Common myeloid progenitor, CD34-positive (primary cell): Measurements from ENCODE around the gene PDE7B. TPM values are rescaled to one million over a fixed set of nuclear protein-coding genes. Genes with fewer than 3 reads are reported as not detected.

ENCODE experiments used
- CTCF ChIA-PET: fragments of 350-600 bp; sonication (Branson Sonifier 250); formaldehyde crosslinking; loops from one replicate; lab custom pipeline; 2021; ENCODE audit warnings: antibody characterized with exemption; lab: Charles Lee
- POLR2A ChIA-PET: fragments of 350-600 bp; sonication (Branson Sonifier 250); formaldehyde crosslinking; loops from one replicate; lab custom pipeline; 2021; ENCODE audit warnings: antibody characterized with exemption; lab: Charles Lee
- DNase-seq, 3 donors: peaks; one replicate each; pipeline versions ENCODE4 v3.0.0 to v3.0.0-alpha.2; 2013
- H3K27ac ChIP-seq, 2 experiments: 1 replicate in 1 of 2; 2 replicates in 1 of 2; pipeline ENCODE4 v1.7.0; 2013; ENCODE audit warnings: inconsistent platforms in 2 of 2, low read length in 2 of 2, mild to moderate bottlenecking in 2 of 2, low read depth in 1 of 2, moderate library complexity in 1 of 2; ENCODE audit not compliant: severe bottlenecking in 2 of 2, insufficient read depth in 1 of 2, poor library complexity in 1 of 2
- H3K27me3 ChIP-seq, 5 experiments: replicated peaks in 2 of 5; 1 replicate in 3 of 5; 2 replicates in 2 of 5; pipeline versions ENCODE4 v1.6.1 to v1.7.0; 2013; ENCODE audit warnings: low read length in 4 of 5, mild to moderate bottlenecking in 2 of 5, moderate library complexity in 2 of 5, inconsistent platforms in 1 of 5; ENCODE audit not compliant: insufficient read depth in 5 of 5, control insufficient read depth in 4 of 5
- H3K36me3 ChIP-seq, 4 experiments: 1 replicate in 2 of 4; 2 replicates in 2 of 4; pipeline versions ENCODE4 v1.6.1 to v1.7.0; 2013; ENCODE audit warnings: low read length in 3 of 4, control low read depth in 1 of 4, mild to moderate bottlenecking in 1 of 4; ENCODE audit not compliant: control insufficient read depth in 4 of 4, insufficient read depth in 4 of 4
- H3K4me1 ChIP-seq, 4 experiments: 1 replicate in 3 of 4; 2 replicates in 1 of 4; pipeline versions ENCODE4 v1.6.1 to v1.7.1; 2013; ENCODE audit warnings: low read length in 3 of 4, mild to moderate bottlenecking in 3 of 4, control low read depth in 1 of 4, inconsistent platforms in 1 of 4, moderate library complexity in 1 of 4; ENCODE audit not compliant: control insufficient read depth in 4 of 4, insufficient read depth in 4 of 4; ENCODE audit errors: control extremely low read depth in 1 of 4
- H3K4me3 ChIP-seq, 7 experiments: 1 replicate in 4 of 7; 2 replicates in 3 of 7; pipeline versions ENCODE4 v1.5.1 to v1.7.0; 2013; ENCODE audit warnings: mild to moderate bottlenecking in 7 of 7, low read length in 6 of 7, moderate library complexity in 6 of 7, inconsistent platforms in 2 of 7, low read depth in 2 of 7, control low read depth in 1 of 7; ENCODE audit not compliant: insufficient read depth in 4 of 7, control insufficient read depth in 1 of 7; ENCODE audit errors: extremely low read depth in 1 of 7
- H3K9me3 ChIP-seq, 5 experiments: 1 replicate in 4 of 5; 2 replicates in 1 of 5; pipeline versions ENCODE4 v1.6.1 to v1.7.1; 2013; ENCODE audit warnings: low read length in 4 of 5, mild to moderate bottlenecking in 2 of 5, inconsistent platforms in 1 of 5, low read depth in 1 of 5, moderate library complexity in 1 of 5; ENCODE audit not compliant: control insufficient read depth in 4 of 5, insufficient read depth in 2 of 5; ENCODE audit errors: control extremely low read depth in 1 of 5
- WGBS: methylation state at CpG from one replicate; pipeline ENCODE4 v1.1.5; 2013; ENCODE audit not compliant: insufficient coverage; 5-methylcytosine and 5-hydroxymethylcytosine counted together
- polyA plus RNA-seq: library from polyadenylated mRNA; unstranded; fragments of 120-200 nt; gene quantifications from one replicate; pipeline ENCODE4 v1.2.1, GENCODE V29; 2013

PDE7B gene
- 1.7 TPM for polyA plus RNA-seq

DNA sequence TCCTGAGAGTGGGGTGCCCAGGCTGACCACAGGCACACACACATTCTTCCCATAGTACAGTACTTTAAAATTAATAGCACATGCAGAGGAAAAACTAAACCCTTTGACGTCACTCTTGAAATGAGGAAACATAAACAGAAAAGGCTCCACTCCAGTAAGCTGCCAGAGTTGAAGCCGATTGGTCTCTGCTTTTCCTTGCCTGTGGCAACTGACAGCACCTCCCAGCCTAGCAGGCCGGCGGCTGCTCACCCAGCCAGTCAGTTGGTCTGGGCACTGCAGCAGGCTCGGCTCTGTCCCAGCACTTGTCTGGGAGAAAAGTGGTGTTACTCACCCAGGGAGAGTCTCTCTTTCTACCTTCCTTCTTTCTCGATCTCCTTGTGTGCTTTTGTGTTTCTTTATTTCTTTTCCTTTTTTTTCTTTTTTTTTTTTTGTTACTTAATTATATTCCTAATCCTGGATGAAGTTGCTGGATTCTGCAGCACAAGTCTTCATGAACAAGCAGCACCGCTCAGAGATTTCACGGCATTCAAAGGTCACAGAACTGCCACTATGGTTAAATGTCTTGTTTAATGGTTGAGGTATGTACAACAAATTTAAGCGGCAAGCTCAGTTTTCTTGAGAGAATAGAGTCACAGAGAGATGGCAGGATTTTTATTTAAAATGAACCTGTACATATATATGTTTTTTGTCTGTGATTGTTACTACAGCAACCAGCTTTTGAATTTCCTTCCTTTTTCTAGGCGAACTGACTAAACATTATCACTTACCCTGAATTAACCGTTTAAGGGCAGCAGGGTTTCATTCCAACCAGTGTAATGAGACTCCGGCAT is at the start of gene PDE7B:
TSS of gene PDE7B (plus strand) at position 260 of the 830 bp plus-strand sequence.
- Histone ChIP-seq H3K4me1 (peaks cover 14 to 32% (median 23%) of the 10 kb centered on the region in 4 experiments), H3K27ac (peak within 1 kb of the TSS; percentile 91 to 95), H3K36me3 (no peaks in the 10 kb centered on the region), H3K9me3 (no peaks in the 10 kb centered on the region), H3K27me3 (no peaks in the 10 kb centered on the region), H3K4me3 (peak within 1 kb of the TSS in 6 of 7 experiments; percentile 58 to 85 (median 68))
- POLR2A ChIA-PET: interaction anchor here (0.6 to 1.1 kb wide), 2 partner anchors 13 to 28 kb away, joined by 3 to 4 read pairs; no protein-coding TSS in a partner anchor
- DNase-seq: peak; percentile 85 to 91 (median 88)
- CTCF ChIA-PET: no interaction called here
- 0% methylated on average over 7 of the region's 12 CpGs for WGBS

DNA sequence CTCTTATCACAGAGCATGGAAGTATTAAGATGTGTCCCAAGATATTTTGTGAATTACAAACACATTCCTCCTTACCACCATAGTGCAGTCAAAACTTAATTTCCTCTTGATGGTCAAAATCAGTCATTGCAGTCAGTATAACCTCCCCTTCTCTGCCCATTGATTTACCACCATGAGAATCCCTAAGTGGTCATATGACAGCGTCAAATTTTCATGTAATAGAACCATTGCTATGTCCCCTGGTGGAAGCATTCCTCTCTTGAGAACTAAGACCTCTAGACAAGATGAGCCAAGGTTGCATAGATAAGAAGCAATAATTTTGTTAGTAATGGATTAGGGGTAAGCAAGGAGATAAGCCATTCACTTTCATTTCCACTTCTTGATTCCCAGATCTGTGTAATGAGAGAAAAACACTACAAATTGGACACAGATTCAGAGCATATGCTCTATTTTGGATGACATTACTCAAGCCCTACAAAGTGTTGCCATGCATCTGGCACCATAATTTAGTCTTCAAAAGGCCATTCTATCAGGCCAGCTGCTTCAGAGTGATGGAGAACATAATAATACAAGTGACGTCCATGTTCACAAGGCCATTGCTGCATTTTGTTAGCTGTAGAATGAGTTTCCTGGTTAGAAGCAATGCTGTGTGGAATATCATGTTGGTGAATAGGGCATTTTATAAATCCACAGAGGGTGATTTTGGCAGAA is 49.6 kb upstream of the PDE7B start:
- no peaks in the 10 kb centered on the region for H3K36me3 ChIP-seq
- POLR2A ChIA-PET: interaction anchor here (0.6 kb wide), 1 partner anchor 52 kb away, joined by 4 read pairs; no protein-coding TSS in a partner anchor
- no peaks in the 10 kb centered on the region for H3K9me3 ChIP-seq
- no peak overlapping the region for H3K4me3 ChIP-seq
- H3K27ac ChIP-seq: no peak overlapping the region
- DNase-seq: no peak
- CTCF ChIA-PET: interaction anchor here (1.2 kb wide), 1 partner anchor 16 kb away, joined by 3 read pairs; no protein-coding TSS in a partner anchor
- H3K4me1 ChIP-seq: no peaks in the 10 kb centered on the region
- WGBS: 100% methylated on average over 1 of the region's 2 CpGs
- no peaks in the 10 kb centered on the region for H3K27me3 ChIP-seq

DNA sequence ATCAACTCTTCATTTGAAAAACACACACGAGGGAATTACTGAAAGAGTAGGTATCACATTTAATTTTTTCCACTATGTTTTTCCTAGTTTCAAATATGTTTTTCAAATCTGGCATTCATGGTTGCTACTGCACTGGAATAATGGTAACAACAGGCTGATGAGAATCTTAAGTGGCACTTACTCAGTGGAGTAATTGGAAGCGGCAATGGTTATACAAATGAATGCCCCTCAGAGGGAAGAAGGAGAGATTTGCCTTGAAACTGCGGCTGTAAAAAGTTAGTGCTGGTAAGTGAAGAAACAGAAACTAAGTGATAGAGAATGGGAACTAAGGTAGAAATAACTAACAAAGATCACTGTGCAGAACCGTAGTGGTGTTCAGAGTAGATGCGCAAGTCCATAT is 41.0 kb upstream of the PDE7B start:
- H3K9me3 ChIP-seq: peaks cover 0 to 8% (median 0%) of the 10 kb centered on the region in 5 experiments
- DNase-seq: no peak
- no peaks in the 10 kb centered on the region for H3K36me3 ChIP-seq
- H3K4me1 ChIP-seq: peaks cover 0 to 19% (median 12%) of the 10 kb centered on the region in 4 experiments
- ChIA-PET POLR2A (no interaction called here), CTCF (no interaction called here)
- H3K4me3 ChIP-seq: no peak overlapping the region
- H3K27me3 ChIP-seq: no peaks in the 10 kb centered on the region
- no peak overlapping the region for H3K27ac ChIP-seq
- 92% methylated on average over 1 of the region's 5 CpGs for WGBS

DNA sequence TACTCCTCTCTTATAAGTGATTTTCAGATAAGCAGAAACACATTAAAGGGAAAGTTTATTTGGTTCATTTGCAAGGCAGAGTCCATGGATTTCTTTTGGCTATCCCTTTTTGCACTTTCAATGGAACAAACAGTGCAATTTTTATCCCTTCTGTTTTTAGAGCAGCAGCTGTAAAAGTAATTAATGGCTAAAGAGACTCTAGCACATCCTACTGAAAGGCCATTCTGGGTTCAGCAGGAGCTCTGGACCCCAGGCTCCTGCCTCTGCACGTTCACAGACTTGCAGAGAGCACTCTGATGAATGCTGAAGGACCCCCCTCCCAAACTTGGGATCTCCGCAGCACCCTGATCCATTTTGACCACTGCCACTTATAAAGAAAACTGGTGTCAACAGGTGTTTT is 40.3 kb upstream of the PDE7B start:
- 95% methylated on average over 2 of the region's 2 CpGs for WGBS
- ChIA-PET CTCF (no interaction called here), POLR2A (no interaction called here)
- H3K36me3 ChIP-seq: no peaks in the 10 kb centered on the region
- H3K9me3 ChIP-seq: peaks cover 0 to 8% (median 0%) of the 10 kb centered on the region in 5 experiments
- H3K27me3 ChIP-seq: no peaks in the 10 kb centered on the region
- H3K4me1 ChIP-seq: peaks cover 0 to 19% (median 12%) of the 10 kb centered on the region in 4 experiments
- DNase-seq: no peak
- no peak overlapping the region for H3K27ac ChIP-seq
- no peak overlapping the region for H3K4me3 ChIP-seq

DNA sequence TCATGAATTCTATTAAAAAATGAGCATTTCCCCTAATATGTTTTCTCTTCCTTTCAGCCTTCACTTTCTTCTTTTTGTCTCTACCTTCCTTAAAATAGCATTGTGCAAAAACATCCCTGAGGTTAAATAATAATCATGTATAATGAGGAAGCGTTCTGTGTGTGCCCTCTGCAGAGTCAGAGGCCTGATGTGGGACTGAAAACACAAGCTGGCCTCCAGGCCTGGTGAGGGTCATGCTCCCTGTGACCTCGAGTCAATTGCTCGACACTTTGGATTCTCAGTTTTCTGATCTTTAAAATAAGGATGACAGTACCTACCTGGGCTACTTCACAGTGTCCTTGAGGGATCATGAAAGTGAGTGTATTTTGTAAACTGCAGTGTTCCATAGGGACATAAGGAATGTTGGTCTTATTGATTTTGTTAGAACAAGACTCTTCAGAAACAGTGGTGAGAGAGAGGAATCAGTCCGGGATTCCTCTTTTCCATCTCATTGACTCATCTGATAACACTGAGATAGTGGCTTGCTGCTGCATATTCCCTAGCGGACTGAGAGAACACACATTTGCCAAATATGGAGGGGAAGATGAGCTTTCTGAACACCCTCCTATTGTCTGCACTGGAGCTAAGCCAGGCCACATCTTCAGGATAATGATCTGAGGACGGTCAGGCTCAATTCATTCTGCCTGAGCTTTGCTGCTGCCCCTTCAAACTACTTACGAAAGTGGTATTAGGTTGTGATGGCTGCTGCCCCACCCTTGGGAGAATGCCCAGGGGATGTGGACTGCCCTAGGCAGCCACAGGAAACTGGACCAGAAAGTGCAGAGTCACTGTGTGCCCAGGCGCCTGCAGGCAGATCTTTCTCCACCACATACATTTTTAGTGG is 39.6 kb upstream of the PDE7B start:
- no peaks in the 10 kb centered on the region for H3K36me3 ChIP-seq
- peak; percentile 46 to 87 (median 79) for DNase-seq
- no peaks in the 10 kb centered on the region for H3K27me3 ChIP-seq
- peaks cover 0 to 19% (median 12%) of the 10 kb centered on the region in 4 experiments for H3K4me1 ChIP-seq
- ChIA-PET POLR2A (no interaction called here), CTCF (no interaction called here)
- 31% methylated on average over 5 of the region's 8 CpGs for WGBS
- peaks cover 0 to 8% (median 0%) of the 10 kb centered on the region in 5 experiments for H3K9me3 ChIP-seq
- H3K27ac ChIP-seq: peak overlapping the region in 1 of 2 experiments; percentile 27
- no peak overlapping the region for H3K4me3 ChIP-seq

DNA sequence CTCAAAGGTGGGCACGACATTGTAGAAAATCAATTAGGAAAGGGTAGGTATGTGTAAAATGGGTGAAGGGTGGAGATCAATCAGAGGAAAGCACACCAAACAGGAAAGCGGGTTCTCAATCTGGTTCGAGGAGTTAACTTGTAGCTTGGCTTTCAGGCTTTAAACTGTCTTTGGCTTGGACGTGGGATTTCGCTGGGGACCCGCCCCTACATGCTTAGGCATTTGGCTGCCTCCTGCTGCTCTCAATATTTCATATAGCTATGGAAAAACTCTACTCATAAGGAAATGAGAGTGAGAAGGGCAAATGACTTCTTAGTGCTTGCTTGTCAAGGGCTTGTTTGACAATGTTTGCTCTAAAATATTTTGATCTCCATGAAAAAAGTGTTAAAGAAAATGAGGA is 38.1 kb upstream of the PDE7B start:
- Histone ChIP-seq H3K36me3 (no peaks in the 10 kb centered on the region), H3K9me3 (peaks cover 0 to 8% (median 0%) of the 10 kb centered on the region in 5 experiments), H3K4me1 (peaks cover 0 to 19% (median 12%) of the 10 kb centered on the region in 4 experiments), H3K27me3 (no peaks in the 10 kb centered on the region), H3K27ac (no peak overlapping the region), H3K4me3 (no peak overlapping the region)
- ChIA-PET CTCF (interaction anchor here (1.2 kb wide), 1 partner anchor 96 kb away, joined by 3 read pairs; no protein-coding TSS in a partner anchor), POLR2A (no interaction called here)
- no peak for DNase-seq
- 95% methylated on average over 3 of the region's 6 CpGs for WGBS
